Kidney (tissue), 14 donors: Measurements from ENCODE around the gene GALNT17. TPM values are rescaled to one million over a fixed set of nuclear protein-coding genes. Genes with fewer than 3 reads are reported as not detected.

ENCODE experiments used
- DNase-seq, 5 donors: peaks; one replicate each; pipeline ENCODE4 v3.0.0-alpha.2; 2013 to 2020
- FAIRE-seq: peaks from 2 replicates; lab custom pipeline; 2012; peaks lifted over from hg19 to GRCh38; lab: Jason Lieb, UNC
- H3K27ac ChIP-seq, 2 donors: one replicate each; pipeline ENCODE4 v1.7.0; 2013; ENCODE audit warnings: low read depth in 2 of 2, low read length in 2 of 2, inconsistent platforms in 1 of 2
- H3K27me3 ChIP-seq: one replicate; pipeline ENCODE4 v1.7.1; 2013; ENCODE audit warnings: low read length, inconsistent platforms; ENCODE audit not compliant: control insufficient read depth, insufficient read depth
- H3K36me3 ChIP-seq, 3 donors: one replicate each; pipeline versions ENCODE4 v1.7.0 to v1.7.1; 2013; ENCODE audit warnings: low read length in 3 of 3, control low read depth in 1 of 3, inconsistent platforms in 1 of 3; ENCODE audit not compliant: insufficient read depth in 3 of 3, control insufficient read depth in 2 of 3
- H3K4me1 ChIP-seq, 3 donors: one replicate each; pipeline versions ENCODE4 v1.7.0 to v1.7.1; 2013; ENCODE audit warnings: low read length in 3 of 3, inconsistent platforms in 1 of 3, low read depth in 1 of 3; ENCODE audit not compliant: control insufficient read depth in 2 of 3, insufficient read depth in 2 of 3
- H3K4me3 ChIP-seq, 3 donors: one replicate each; pipeline versions ENCODE4 v1.7.0 to v1.8.1; 2013; ENCODE audit warnings: low read length in 3 of 3, control low read depth in 1 of 3, inconsistent platforms in 1 of 3
- H3K9ac ChIP-seq, 3 donors: one replicate each; pipeline versions ENCODE4 v1.7.0 to v1.7.1; 2013; ENCODE audit warnings: low read length in 3 of 3, control low read depth in 1 of 3, inconsistent platforms in 1 of 3
- H3K9me3 ChIP-seq, 3 donors: one replicate each; pipeline versions ENCODE4 v1.7.0 to v1.7.1; 2013; ENCODE audit warnings: low read length in 3 of 3, control low read depth in 1 of 3, inconsistent platforms in 1 of 3; ENCODE audit not compliant: control insufficient read depth in 2 of 3, insufficient read depth in 1 of 3
- intact Hi-C: fragments of 100-400 bp; cut with DNase I; formaldehyde crosslinking; loops from one replicate; pipeline ENCODE4 v1.11.1; 2022
- polyA plus RNA-seq: library from polyadenylated mRNA; stranded (reverse); fragments of 350-450 nt; fragmentation: Illumina TruSeq; extraction: RNeasy Lipid Tissue Mini Kit (QIAGEN cat#74804); gene quantifications from one replicate; pipeline ENCODE4 v1.2.3, GENCODE V29; 2014; ENCODE audit warnings: low read depth, low replicate concordance; ENCODE audit not compliant: insufficient read depth
- total RNA-seq: library from RNA; stranded (reverse); fragmentation: NEBNext Ultra II Directional; extraction: Animal tissue kit (Norgen Biotek cat#: 25700); gene quantifications from one replicate; pipeline ENCODE4 v1.2.1, GENCODE V29; 2021
- TF ChIP-seq, protein P1 (sequence below): IDR thresholded peaks from 3 replicates; pipeline ENCODE4 v1.5.1; 2012; ENCODE audit warnings: mild to moderate bottlenecking, moderate library complexity, borderline replicate concordance; ENCODE audit not compliant: insufficient read depth; ENCODE audit errors: extremely low read depth
- donor health status: control.
- donor health status: control.
- donor health status: control.
- donor health status: control.
- donor health status: control.
- donor health status: DM: yes; HTN: yes; CAD: no.
- donor health status: Normal renal cell carcinoma (clear cell type).

The GALNT17 gene
- total and polyA plus RNA-seq, 2 donors from 2014 or later, result 2.4 to 5.5 TPM

DNA sequence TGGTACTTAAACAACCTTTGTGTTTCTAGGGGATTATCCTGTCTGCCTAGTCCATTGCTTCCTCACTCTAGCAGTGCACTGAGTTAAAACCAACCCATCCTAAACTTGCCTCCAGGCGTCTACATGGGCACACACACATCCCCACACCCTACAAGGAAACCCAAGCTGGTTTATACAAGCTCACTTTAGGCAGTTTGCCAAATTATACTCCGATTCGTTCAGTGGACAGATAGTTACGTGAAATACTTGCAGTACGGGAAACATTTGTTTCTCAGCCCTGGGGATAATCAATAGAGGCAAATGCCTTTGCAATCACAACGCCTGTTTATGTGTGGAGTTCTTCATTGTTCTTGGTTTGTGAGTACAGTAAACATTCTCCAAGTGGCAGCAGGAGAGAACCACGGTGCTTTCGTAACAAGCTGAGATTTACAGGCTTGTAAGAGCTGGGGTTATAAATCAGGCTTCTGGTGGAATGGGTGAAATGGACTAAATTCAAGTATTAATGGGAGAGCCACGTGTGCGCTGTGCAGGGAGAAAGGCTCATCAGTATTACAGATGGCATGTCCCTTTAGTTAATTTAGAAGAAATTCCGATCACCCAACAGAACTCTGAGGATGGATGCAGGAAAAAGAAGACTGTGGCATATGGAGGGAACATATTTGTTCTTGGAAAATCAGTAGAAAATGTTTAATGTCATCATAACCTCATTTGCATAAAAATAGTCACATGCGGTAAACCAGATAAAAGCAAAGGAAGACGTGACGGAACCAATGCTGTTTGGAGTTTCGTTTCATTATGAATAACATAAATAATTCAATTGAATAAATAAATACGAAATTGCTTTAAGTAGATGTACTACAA lies 217.1 kb downstream of the GALNT17 start:
- FAIRE-seq (no peak), DNase-seq (peak in 3 of 5 donors; percentile 29 to 66 (median 35))
- Histone ChIP-seq H3K4me1 (no peaks in the 10 kb centered on the region), H3K9ac (no peak overlapping the region), H3K9me3 (peaks cover 0 to 2% (median 0%) of the 10 kb centered on the region in 3 donors), H3K36me3 (no peaks in the 10 kb centered on the region), H3K27me3 (no peaks in the 10 kb centered on the region), H3K27ac (no peak overlapping the region), H3K4me3 (no peak overlapping the region)
- TF ChIP-seq, protein P1, sequence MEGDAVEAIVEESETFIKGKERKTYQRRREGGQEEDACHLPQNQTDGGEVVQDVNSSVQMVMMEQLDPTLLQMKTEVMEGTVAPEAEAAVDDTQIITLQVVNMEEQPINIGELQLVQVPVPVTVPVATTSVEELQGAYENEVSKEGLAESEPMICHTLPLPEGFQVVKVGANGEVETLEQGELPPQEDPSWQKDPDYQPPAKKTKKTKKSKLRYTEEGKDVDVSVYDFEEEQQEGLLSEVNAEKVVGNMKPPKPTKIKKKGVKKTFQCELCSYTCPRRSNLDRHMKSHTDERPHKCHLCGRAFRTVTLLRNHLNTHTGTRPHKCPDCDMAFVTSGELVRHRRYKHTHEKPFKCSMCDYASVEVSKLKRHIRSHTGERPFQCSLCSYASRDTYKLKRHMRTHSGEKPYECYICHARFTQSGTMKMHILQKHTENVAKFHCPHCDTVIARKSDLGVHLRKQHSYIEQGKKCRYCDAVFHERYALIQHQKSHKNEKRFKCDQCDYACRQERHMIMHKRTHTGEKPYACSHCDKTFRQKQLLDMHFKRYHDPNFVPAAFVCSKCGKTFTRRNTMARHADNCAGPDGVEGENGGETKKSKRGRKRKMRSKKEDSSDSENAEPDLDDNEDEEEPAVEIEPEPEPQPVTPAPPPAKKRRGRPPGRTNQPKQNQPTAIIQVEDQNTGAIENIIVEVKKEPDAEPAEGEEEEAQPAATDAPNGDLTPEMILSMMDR, result no peak
- intact Hi-C loops, result no loop called here

DNA sequence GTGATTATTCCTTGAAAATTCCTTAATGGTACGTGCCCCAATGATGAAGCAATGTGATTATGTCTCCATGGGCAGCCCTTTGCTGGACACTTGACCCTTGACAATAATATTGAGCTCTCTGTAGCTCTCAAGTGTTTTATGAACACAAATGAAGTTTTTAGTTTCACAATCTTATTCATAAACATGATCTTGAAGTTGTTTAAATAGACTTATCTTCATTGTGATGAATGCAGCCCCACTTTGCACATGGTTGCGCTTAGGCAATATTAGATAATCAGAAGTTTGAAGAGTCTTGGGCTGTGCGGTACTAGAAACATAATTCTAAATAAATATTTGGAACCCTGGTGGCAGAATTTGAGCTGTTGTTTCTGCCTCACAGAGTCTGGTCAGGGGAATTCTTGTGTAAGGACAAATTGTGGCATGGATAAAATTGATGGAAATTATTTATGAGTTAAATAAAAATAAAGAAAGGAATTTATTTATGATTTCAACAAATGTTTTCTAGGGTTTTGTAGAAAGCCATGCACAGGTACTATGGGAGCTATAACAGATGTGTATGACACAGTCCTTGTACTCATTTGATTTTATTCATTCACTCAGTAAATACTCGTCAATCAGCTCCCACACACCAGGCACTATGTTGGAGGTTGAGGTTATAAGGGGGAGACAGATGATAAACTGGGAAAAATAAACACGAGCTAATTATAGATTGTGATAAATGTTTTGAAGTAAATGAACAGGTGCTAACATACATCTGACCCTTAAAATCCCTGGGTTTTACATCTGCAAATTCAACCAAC lies 217.9 kb downstream of the GALNT17 start:
- FAIRE-seq (no peak), DNase-seq (no peak)
- Histone ChIP-seq H3K4me3 (no peak overlapping the region), H3K9me3 (no peaks in the 10 kb centered on the region), H3K27me3 (no peaks in the 10 kb centered on the region), H3K36me3 (no peaks in the 10 kb centered on the region), H3K9ac (no peak overlapping the region), H3K4me1 (no peaks in the 10 kb centered on the region), H3K27ac (no peak overlapping the region)
- TF ChIP-seq, protein P1, result no peak
- intact Hi-C loops, result no loop called here

DNA sequence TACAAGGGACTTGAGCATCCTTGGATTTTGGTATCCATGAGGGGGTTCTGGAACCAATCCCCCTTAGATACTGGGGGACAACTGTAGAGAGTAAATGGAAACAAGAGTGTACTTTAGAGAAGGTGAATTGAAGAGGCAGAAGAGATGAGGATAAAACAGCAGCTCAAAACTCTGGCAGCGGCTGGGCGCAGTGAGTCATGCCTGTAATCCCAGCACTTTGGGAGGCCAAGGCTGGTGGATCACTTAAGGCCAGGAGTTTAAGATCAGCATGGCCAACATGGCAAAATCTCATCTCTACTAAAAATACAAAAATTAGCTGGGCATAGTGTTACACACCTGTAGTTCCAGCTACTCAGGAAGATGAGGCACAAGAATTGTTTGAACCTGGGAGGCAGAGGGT lies 218.7 kb downstream of the GALNT17 start:
- Histone ChIP-seq H3K9me3 (no peaks in the 10 kb centered on the region), H3K9ac (no peak overlapping the region), H3K4me1 (no peaks in the 10 kb centered on the region), H3K27ac (no peak overlapping the region), H3K27me3 (no peaks in the 10 kb centered on the region), H3K36me3 (no peaks in the 10 kb centered on the region), H3K4me3 (no peak overlapping the region)
- FAIRE-seq (no peak), DNase-seq (no peak)
- TF ChIP-seq, protein P1, result no peak
- intact Hi-C loops, result no loop called here
